SKM-1 treated with dmso at 0.1 percent for 144 hours (cell line): ENCODE results near the gene ARHGEF9.
"Not testable (repeated sequence)": the region's sequence is repeated elsewhere in the genome, so short reads cannot be mapped to it uniquely, and the experiment has no call there.

Experiments
- DNase-seq: peaks from one replicate; lab custom pipeline; 2025; ENCODE audit not compliant: unreplicated experiment; lab: John Stamatoyannopoulos, UW

The ARHGEF9 gene

DNA sequence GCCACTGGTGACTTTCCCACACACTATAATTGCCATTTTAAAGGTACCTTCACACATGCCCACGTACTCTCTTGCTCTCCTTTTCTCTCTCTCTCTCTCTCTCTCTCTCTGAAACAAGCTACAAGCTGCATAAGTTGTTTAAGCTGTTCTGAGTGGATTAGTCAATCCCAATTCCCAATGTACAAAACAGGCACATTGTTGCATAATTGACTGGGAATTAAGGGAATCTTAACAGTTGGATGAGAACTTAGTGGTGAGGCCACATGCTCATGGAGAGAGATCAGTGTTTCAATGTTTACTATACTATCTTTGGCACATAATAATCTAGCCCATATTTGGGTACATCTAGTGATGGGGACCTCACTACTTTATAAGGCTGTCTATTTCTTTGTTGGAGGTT lies 123.3 kb downstream of the ARHGEF9 start:
- no peak for DNase-seq

DNA sequence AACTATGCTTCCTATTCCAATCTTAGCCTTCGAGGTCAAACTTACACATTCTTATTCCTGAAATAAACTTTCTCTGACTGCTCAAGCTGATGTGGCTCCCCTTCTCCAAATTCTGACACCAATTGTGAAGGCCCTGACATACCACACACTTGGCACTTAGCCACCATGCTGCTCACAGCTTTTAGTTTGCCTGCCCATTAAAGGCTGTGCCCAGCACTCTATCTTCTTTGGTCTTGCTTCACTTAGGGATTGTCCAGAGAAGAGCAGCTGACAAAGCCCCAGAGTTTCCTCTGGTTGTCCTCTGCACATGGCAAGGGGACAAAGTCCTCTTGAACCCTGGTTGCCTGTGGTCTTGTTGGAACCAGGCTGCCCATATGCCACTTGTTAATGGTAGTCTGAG lies 126.1 kb downstream of the ARHGEF9 start:
- DNase-seq, result no peak

DNA sequence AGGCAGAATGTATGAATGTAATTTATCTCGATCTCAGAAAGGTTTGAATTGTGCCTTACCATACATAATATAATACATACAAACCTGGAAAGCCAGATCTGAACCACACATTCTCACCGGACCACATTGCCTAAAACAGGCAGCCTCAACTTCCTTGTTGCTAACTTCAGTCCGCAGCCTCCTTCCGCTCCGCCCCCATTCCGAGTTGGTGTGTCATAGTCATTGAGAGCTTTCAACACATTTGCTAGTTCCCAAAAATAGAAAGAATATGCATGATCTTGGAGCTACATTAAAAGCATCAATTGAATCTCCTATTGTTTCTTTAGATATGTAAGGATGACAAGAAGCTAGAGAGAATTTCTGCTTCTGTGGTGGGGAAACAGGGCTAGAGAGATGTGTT lies 127.2 kb downstream of the ARHGEF9 start:
- DNase-seq, result peak; percentile 16

GRCh38 chrX:63656871-63657580 lies 128.0 kb downstream of the ARHGEF9 start:
- no peak for DNase-seq

GRCh38 chrX:63652086-63652765 lies 132.8 kb downstream of the ARHGEF9 start:
- no peak for DNase-seq

DNA sequence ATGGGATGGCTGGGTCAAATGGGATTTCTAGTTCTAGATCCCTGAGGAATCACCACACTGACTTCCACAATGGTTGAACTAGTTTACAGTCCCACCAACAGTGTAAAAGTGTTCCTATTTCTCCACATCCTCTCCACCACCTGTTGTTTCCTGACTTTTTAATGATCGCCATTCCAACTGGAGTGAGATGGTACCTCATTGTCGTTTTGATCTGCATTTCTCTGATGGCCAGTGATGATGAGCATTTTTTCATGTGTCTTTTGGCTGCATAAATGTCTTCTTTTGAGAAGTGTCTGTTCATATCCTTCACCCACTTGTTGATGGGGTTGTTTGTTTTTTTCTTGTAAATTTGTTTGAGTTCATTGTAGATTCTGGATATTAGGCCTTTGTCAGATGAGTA lies 139.3 kb downstream of the ARHGEF9 start:
- DNase-seq, result not testable (repeated sequence)

GRCh38 chrX:63635750-63636149 lies 149.3 kb downstream of the ARHGEF9 start:
- no peak for DNase-seq

GRCh38 chrX:63613531-63614028 lies 171.4 kb downstream of the ARHGEF9 start:
- no peak for DNase-seq

DNA sequence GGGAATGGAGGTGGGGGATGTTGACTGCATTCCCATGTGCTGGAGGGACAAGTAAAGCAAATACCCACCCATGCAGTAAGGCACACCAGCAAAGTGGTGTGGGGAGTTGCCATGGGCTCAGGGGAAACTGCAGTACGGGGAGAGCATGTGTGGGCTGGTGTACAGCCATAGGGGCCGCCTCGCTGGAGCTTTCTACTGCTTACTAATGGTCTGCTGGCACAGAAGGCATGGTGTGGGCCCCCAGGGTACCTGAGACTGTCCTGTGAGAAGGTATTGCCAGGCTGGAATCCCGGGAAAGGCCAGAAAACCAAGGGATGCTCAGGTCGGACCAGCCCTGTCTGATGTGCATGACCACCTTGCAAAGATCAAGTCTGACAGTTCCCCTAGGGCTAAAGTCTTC lies 199.1 kb downstream of the ARHGEF9 start:
- DNase-seq, result no peak
